Trophoblast cell (in vitro differentiated cells and primary cell): ENCODE results near the gene RORC.

Experiments
- DNase-seq, 2 donors: peaks; one replicate each; pipeline ENCODE4 v3.0.0-alpha.2; 2016
- H2AFZ ChIP-seq: 2 replicates; pipeline ENCODE4 v1.6.1; 2013; ENCODE audit warnings: low read length, moderate library complexity, mild to moderate bottlenecking; ENCODE audit not compliant: insufficient read depth, poor library complexity
- H2AK5ac ChIP-seq: 2 replicates; pipeline ENCODE4 v1.6.1; 2013; ENCODE audit warnings: mild to moderate bottlenecking, low read length
- H2BK120ac ChIP-seq: 2 replicates; pipeline ENCODE4 v1.6.1; 2013; ENCODE audit warnings: low read length, mild to moderate bottlenecking, moderate library complexity; ENCODE audit not compliant: insufficient read depth, poor library complexity
- H2BK12ac ChIP-seq: 2 replicates; pipeline ENCODE4 v1.6.1; 2013; ENCODE audit warnings: mild to moderate bottlenecking, low read length, moderate library complexity
- H2BK5ac ChIP-seq: 2 replicates; pipeline ENCODE4 v1.6.1; 2013; ENCODE audit warnings: low read length, low read depth, moderate library complexity, mild to moderate bottlenecking; ENCODE audit not compliant: poor library complexity
- H3K14ac ChIP-seq: 2 replicates; pipeline ENCODE4 v1.6.1; 2013; ENCODE audit warnings: mild to moderate bottlenecking, low read length
- H3K18ac ChIP-seq: 2 replicates; pipeline ENCODE4 v1.6.1; 2013; ENCODE audit warnings: mild to moderate bottlenecking, low read length
- H3K23ac ChIP-seq: 2 replicates; pipeline ENCODE4 v1.6.1; 2013; ENCODE audit warnings: low read length
- H3K27ac ChIP-seq: 2 replicates; pipeline ENCODE4 v1.5.1; 2013; ENCODE audit warnings: low read depth, mild to moderate bottlenecking, inconsistent platforms, low read length, moderate library complexity
- H3K27me3 ChIP-seq: 2 replicates; pipeline ENCODE4 v1.6.1; 2013; ENCODE audit warnings: inconsistent platforms, mild to moderate bottlenecking, low read length, moderate library complexity; ENCODE audit not compliant: insufficient read depth
- H3K36me3 ChIP-seq, 2 experiments: 1 replicate in 1 of 2; 2 replicates in 1 of 2; pipeline ENCODE4 v1.6.1; 2013; ENCODE audit warnings: low read length in 2 of 2, mild to moderate bottlenecking in 2 of 2, moderate library complexity in 1 of 2; ENCODE audit not compliant: insufficient read depth in 2 of 2, control insufficient read depth in 1 of 2
- H3K4ac ChIP-seq: 2 replicates; pipeline ENCODE4 v1.6.1; 2013; ENCODE audit warnings: low read depth, mild to moderate bottlenecking, low read length, moderate library complexity
- H3K4me1 ChIP-seq, 2 experiments: 1 replicate in 1 of 2; 2 replicates in 1 of 2; pipeline ENCODE4 v1.6.1; 2013; ENCODE audit warnings: low read length in 2 of 2, mild to moderate bottlenecking in 2 of 2, moderate library complexity in 1 of 2; ENCODE audit not compliant: insufficient read depth in 2 of 2, control insufficient read depth in 1 of 2
- H3K4me2 ChIP-seq: 2 replicates; pipeline ENCODE4 v1.6.1; 2013; ENCODE audit warnings: inconsistent platforms, mild to moderate bottlenecking, low read length, moderate library complexity
- H3K4me3 ChIP-seq: 2 replicates; pipeline ENCODE4 v1.5.1; 2013; ENCODE audit warnings: mild to moderate bottlenecking, low read depth, low read length, inconsistent platforms
- H3K79me1 ChIP-seq: one replicate; pipeline ENCODE4 v1.6.1; 2013; ENCODE audit warnings: low read length
- H3K79me2 ChIP-seq: 2 replicates; pipeline ENCODE4 v1.6.1; 2013; ENCODE audit warnings: low read length, mild to moderate bottlenecking; ENCODE audit not compliant: control insufficient read depth, insufficient read depth, poor library complexity
- H3K9ac ChIP-seq: 2 replicates; pipeline ENCODE4 v1.6.1; 2013; ENCODE audit warnings: mild to moderate bottlenecking, low read length
- H3K9me3 ChIP-seq: 2 replicates; pipeline ENCODE4 v1.6.1; 2013; ENCODE audit warnings: low read depth, mild to moderate bottlenecking, control low read depth, inconsistent platforms, low read length; ENCODE audit not compliant: insufficient read depth
- H4K12ac ChIP-seq: 2 replicates; pipeline ENCODE4 v1.6.1; 2013; ENCODE audit warnings: low read depth, mild to moderate bottlenecking, low read length, moderate library complexity
- H4K8ac ChIP-seq: 2 replicates; pipeline ENCODE4 v1.6.1; 2013; ENCODE audit warnings: low read depth, mild to moderate bottlenecking, low read length, moderate library complexity
- H4K91ac ChIP-seq: one replicate; pipeline ENCODE4 v1.6.1; 2013; ENCODE audit warnings: low read depth, mild to moderate bottlenecking, low read length, moderate library complexity
- WGBS: extraction: QIAGEN DNeasy Blood & Tissue Kit; methylation state at CpG from one replicate; pipeline ENCODE4 v1.1.7; 2013; ENCODE audit warnings: missing lambda C conversion rate; ENCODE audit not compliant: insufficient read length, insufficient coverage; ENCODE audit errors: extremely low coverage; 5-methylcytosine and 5-hydroxymethylcytosine counted together

RORC gene

DNA sequence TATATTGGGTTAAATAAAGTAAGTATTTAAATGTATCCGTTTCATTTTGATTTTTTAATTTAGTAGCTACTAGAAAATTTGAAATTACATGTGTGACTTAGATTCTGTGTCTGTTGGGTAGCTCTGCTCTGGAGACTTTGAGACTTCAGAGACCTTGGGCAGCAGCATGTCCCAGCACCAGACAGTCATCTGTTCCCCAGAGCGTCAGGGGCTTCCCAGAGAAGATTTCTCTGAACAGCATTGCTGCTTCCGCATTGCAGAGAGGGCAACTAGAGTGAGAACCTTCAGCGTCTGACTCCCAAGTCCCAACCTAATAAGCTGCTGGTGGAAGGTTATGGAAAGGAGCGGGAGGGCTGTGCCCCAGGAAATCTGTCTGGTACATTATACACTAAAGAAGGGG, 33.0 kb downstream of the RORC start:
- H3K79me1 ChIP-seq = no peaks in the 10 kb centered on the region
- no peak overlapping the region for H4K91ac ChIP-seq
- H3K9ac ChIP-seq = no peak overlapping the region
- H3K27ac ChIP-seq = no peak overlapping the region
- no peak overlapping the region for H4K12ac ChIP-seq
- no peak overlapping the region for H3K4me2 ChIP-seq
- H3K4me3 ChIP-seq = no peak overlapping the region
- H3K23ac ChIP-seq = no peak overlapping the region
- H3K4ac ChIP-seq = no peak overlapping the region
- no peak for DNase-seq
- H3K4me1 ChIP-seq = no peaks in the 10 kb centered on the region
- H3K9me3 ChIP-seq = no peaks in the 10 kb centered on the region
- no peaks in the 10 kb centered on the region for H3K36me3 ChIP-seq
- no peak overlapping the region for H2AFZ ChIP-seq
- no peak overlapping the region for H4K8ac ChIP-seq
- H3K18ac ChIP-seq = no peak overlapping the region
- no peak overlapping the region for H2AK5ac ChIP-seq
- no peak overlapping the region for H2BK120ac ChIP-seq
- H3K27me3 ChIP-seq = no peaks in the 10 kb centered on the region
- H3K79me2 ChIP-seq = no peaks in the 10 kb centered on the region
- no peak overlapping the region for H2BK12ac ChIP-seq
- 100% methylated on average over 1 of the region's 5 CpGs for WGBS
- H2BK5ac ChIP-seq = no peak overlapping the region
- no peak overlapping the region for H3K14ac ChIP-seq

- peak overlapping the region; percentile 3 for H3K9ac ChIP-seq
- H3K4ac ChIP-seq = peak overlapping the region; percentile 59
- no peaks in the 10 kb centered on the region for H3K36me3 ChIP-seq
- no peak overlapping the region for H3K23ac ChIP-seq
- WGBS = no CpG with 5 or more reads among the region's 52 CpGs
- peaks cover 2% of the 10 kb centered on the region in 2 experiments for H3K4me1 ChIP-seq
- H3K27me3 ChIP-seq = no peaks in the 10 kb centered on the region
- H3K79me1 ChIP-seq = peaks cover 5% of the 10 kb centered on the region
- H2BK5ac ChIP-seq = peak overlapping the region; percentile 38
- H2BK120ac ChIP-seq = no peak overlapping the region
- no peak overlapping the region for H4K91ac ChIP-seq
- no peak overlapping the region for H3K18ac ChIP-seq
- H3K4me3 ChIP-seq = peak overlapping the region; percentile 76
- H3K79me2 ChIP-seq = peaks cover 6% of the 10 kb centered on the region
- no peak overlapping the region for H2BK12ac ChIP-seq
- no peak overlapping the region for H3K27ac ChIP-seq
- peak in 1 of 2 donors; percentile 26 for DNase-seq
- no peaks in the 10 kb centered on the region for H3K9me3 ChIP-seq
- H2AFZ ChIP-seq = peak overlapping the region; percentile 99
- peak overlapping the region; percentile 67 for H4K12ac ChIP-seq
- H3K4me2 ChIP-seq = peak overlapping the region; percentile 88
- H2AK5ac ChIP-seq = no peak overlapping the region
- H4K8ac ChIP-seq = peak overlapping the region; percentile 90
- H3K14ac ChIP-seq = peak overlapping the region; percentile 75
Observed at GRCh38 chr1:151790940-151791651, 40.5 kb downstream of the RORC start.

DNA sequence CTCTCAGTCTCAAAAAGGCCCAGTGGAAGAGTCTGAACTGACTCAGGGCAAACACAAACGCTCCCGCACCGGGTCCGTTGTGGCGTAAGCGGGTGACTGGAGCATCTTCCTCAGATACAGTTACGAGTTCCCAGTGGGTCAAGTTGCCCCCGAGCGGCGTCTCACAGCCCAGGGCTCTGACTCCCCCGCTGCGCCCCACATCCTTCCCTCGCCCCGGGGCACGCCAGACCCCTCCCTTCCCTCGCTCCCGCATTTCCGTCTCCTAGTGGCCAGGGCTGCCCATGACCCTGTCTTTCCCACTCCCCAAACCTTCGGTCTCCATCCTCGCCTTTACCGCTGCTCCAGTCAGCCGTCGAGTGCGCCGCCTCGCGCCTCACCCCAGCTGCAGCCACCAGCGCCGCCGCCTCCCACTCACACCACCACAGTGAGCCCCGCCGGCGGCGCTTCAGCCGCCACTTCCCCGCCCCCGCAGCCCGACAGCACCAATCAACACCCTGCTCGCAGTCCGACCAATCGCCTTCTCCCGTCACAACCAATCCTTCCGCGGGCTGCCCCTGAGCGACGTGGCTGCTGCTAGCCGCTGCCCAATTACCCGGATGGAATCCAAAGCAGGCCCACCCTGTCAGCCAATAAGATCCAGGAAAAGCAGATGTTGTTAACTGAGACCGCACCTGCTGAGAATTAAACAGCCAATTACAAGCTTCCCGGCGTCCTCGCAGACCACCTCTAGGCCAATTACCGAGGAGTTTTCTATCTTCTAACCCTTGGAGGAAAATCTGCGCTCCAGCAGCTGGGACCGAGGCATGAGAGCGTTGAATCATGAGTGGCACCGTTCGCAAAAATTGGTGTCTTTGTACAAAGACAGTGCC, 41.3 kb downstream of the RORC start, which contains the start of gene TDRKH:
Gene TDRKH, minus strand, starts transcription at position 430 of the 869 bp plus-strand sequence. CDS start 7,478 bp downstream, outside the sequence.
- Histone ChIP-seq H2BK5ac (peak within 1 kb of the TSS; percentile 42), H2BK12ac (no peak within 1 kb of the TSS), H3K18ac (peak within 1 kb of the TSS; percentile 51), H3K27me3 (no peaks in the 10 kb centered on the region), H3K9me3 (no peaks in the 10 kb centered on the region), H3K79me2 (peaks cover 6% of the 10 kb centered on the region), H3K79me1 (peaks cover 5% of the 10 kb centered on the region), H3K4me1 (peaks cover 2% of the 10 kb centered on the region in 2 experiments), H4K12ac (peak within 1 kb of the TSS; percentile 67), H4K8ac (peak within 1 kb of the TSS; percentile 90), H3K14ac (peak within 1 kb of the TSS; percentile 75), H2AFZ (peak within 1 kb of the TSS; percentile 99), H4K91ac (peak within 1 kb of the TSS; percentile 33), H3K27ac (peak within 1 kb of the TSS; percentile 10), H3K23ac (no peak within 1 kb of the TSS), H2AK5ac (no peak within 1 kb of the TSS), H3K4me2 (peak within 1 kb of the TSS; percentile 88), H2BK120ac (peak within 1 kb of the TSS; percentile 32), H3K9ac (peak within 1 kb of the TSS; percentile 3), H3K4ac (peak within 1 kb of the TSS; percentile 59), H3K4me3 (peak within 1 kb of the TSS; percentile 76), H3K36me3 (no peaks in the 10 kb centered on the region)
- WGBS = no CpG with 5 or more reads among the region's 58 CpGs
- DNase-seq = peak; percentile 99

GRCh38 chr1:151787689-151788088, 43.9 kb downstream of the RORC start:
- H3K36me3 ChIP-seq = no peaks in the 10 kb centered on the region
- H3K79me2 ChIP-seq = peaks cover 6% of the 10 kb centered on the region
- H3K27me3 ChIP-seq = no peaks in the 10 kb centered on the region
- peaks cover 5% of the 10 kb centered on the region for H3K79me1 ChIP-seq
- WGBS = no CpG with 5 or more reads among the region's 3 CpGs
- H4K91ac ChIP-seq = no peak overlapping the region
- DNase-seq = no peak
- no peak overlapping the region for H4K12ac ChIP-seq
- no peak overlapping the region for H2BK120ac ChIP-seq
- no peak overlapping the region for H2BK12ac ChIP-seq
- no peak overlapping the region for H3K9ac ChIP-seq
- no peak overlapping the region for H3K4me2 ChIP-seq
- H3K9me3 ChIP-seq = no peaks in the 10 kb centered on the region
- H3K23ac ChIP-seq = no peak overlapping the region
- H3K4ac ChIP-seq = no peak overlapping the region
- H3K14ac ChIP-seq = no peak overlapping the region
- no peak overlapping the region for H3K18ac ChIP-seq
- H3K27ac ChIP-seq = no peak overlapping the region
- no peak overlapping the region for H4K8ac ChIP-seq
- no peak overlapping the region for H2AFZ ChIP-seq
- H2AK5ac ChIP-seq = no peak overlapping the region
- no peak overlapping the region for H3K4me3 ChIP-seq
- no peak overlapping the region for H2BK5ac ChIP-seq
- peaks cover 2% of the 10 kb centered on the region in 2 experiments for H3K4me1 ChIP-seq
